Hematopoietic multipotent progenitor cell (in vitro differentiated cells): Measurements from ENCODE around the gene PUSL1. TPM values are rescaled to one million over a fixed set of nuclear protein-coding genes. Genes with fewer than 3 reads are reported as not detected.
"Not testable (repeated sequence)": the region's sequence is repeated elsewhere in the genome, so short reads cannot be mapped to it uniquely, and the experiment has no call there.

ENCODE experiments used
- DNase-seq, 3 donors: peaks; one replicate each; pipeline ENCODE4 v3.0.0-alpha.2; 2011 to 2015; ENCODE audit warnings: low read depth in 2 of 3, low spot score in 2 of 3
- total RNA-seq: library from RNA; depleted of rRNA; stranded (reverse); fragments of >200 nt; gene quantifications from one replicate; pipeline ENCODE4 v1.2.3, GENCODE V29; 2012

PUSL1 gene
- total RNA-seq, 1 donor, result 19.4 TPM

- no peak for DNase-seq
These were observed 1.0 kb upstream of the PUSL1 start for GRCh38 chr1:1307261-1307922.

GRCh38 chr1:1308756-1309250, 406 bp downstream of the PUSL1 start:
- no peak for DNase-seq

GRCh38 chr1:1309251-1310108, 1.1 kb downstream of the PUSL1 start:
- no peak for DNase-seq

- no peak for DNase-seq
These were observed 1.6 kb downstream of the PUSL1 start for GRCh38 chr1:1310109-1310385.

GRCh38 chr1:1310476-1311053, 2.2 kb downstream of the PUSL1 start:
- no peak for DNase-seq

GRCh38 chr1:1311107-1312104, 3.0 kb downstream of the PUSL1 start:
- no peak for DNase-seq

- no peak for DNase-seq
These were observed 4.3 kb downstream of the PUSL1 start for GRCh38 chr1:1312450-1313314.

- no peak for DNase-seq
These were observed 5.3 kb downstream of the PUSL1 start for GRCh38 chr1:1313500-1314236.

- no peak for DNase-seq
These were observed 5.8 kb downstream of the PUSL1 start for GRCh38 chr1:1314237-1314586.

GRCh38 chr1:1314678-1315335, 6.4 kb downstream of the PUSL1 start:
- no peak for DNase-seq

GRCh38 chr1:1315435-1315954, 7.1 kb downstream of the PUSL1 start:
- no peak for DNase-seq

GRCh38 chr1:1316199-1316598, 7.8 kb downstream of the PUSL1 start:
- not testable (repeated sequence) for DNase-seq

- no peak for DNase-seq
These were observed 9.0 kb downstream of the PUSL1 start for GRCh38 chr1:1317420-1317819.

GRCh38 chr1:1318131-1318652, 9.8 kb downstream of the PUSL1 start:
- no peak for DNase-seq

- no peak for DNase-seq
These were observed 10.6 kb downstream of the PUSL1 start for GRCh38 chr1:1318777-1319645.

GRCh38 chr1:1319646-1319941, 11.2 kb downstream of the PUSL1 start:
- DNase-seq, result no peak
